Prostate gland (tissue), 2 donors: ENCODE measurements around the gene TMEM263. TPM values are rescaled to one million over a fixed set of nuclear protein-coding genes. Genes with fewer than 3 reads are reported as not detected.

ENCODE experiments used
- DNase-seq: peaks from one replicate; pipeline ENCODE4 v3.0.0-alpha.2; 2019; ENCODE audit warnings: low spot score
- H3K27ac ChIP-seq, 2 donors: fragments of 200-600 bp; sonication (generic); 2 replicates each; pipeline ENCODE4 v1.5.1; 2017 to 2019
- H3K27me3 ChIP-seq: fragments of 200-600 bp; sonication (generic); replicated peaks from 2 replicates; pipeline ENCODE4 v1.5.1; 2019; ENCODE audit not compliant: insufficient read depth
- H3K36me3 ChIP-seq, 2 donors: fragments of 200-600 bp; sonication (generic); 1 replicate in 1 of 2; 2 replicates in 1 of 2; pipeline versions ENCODE4 v1.5.1 to v1.8.1; 2017 to 2019
- H3K4me1 ChIP-seq: fragments of 200-600 bp; sonication (generic); replicated peaks from 2 replicates; pipeline ENCODE4 v1.5.1; 2019
- H3K4me3 ChIP-seq, 2 donors: fragments of 200-600 bp; sonication (generic); 2 replicates each; pipeline ENCODE4 v1.5.1; 2017 to 2019
- H3K9me3 ChIP-seq: fragments of 200-600 bp; sonication (generic); 2 replicates; pipeline ENCODE4 v1.5.1; 2017
- POLR2A ChIP-seq: fragments of 450-650 bp; IDR thresholded peaks from one replicate; pipeline ENCODE4 v1.6.1; 2016; ENCODE audit warnings: antibody characterized with exemption, mild to moderate bottlenecking
- POLR2AphosphoS5 ChIP-seq: sonication (generic); formaldehyde crosslinking; IDR thresholded peaks from one replicate; pipeline ENCODE4 v1.6.1; 2017; ENCODE audit warnings: antibody characterized with exemption
- WGBS: methylation state at CpG from one replicate; pipeline ENCODE4 v1.1.5; 2018; 5-methylcytosine and 5-hydroxymethylcytosine counted together
- intact Hi-C: fragments of 100-400 bp; cut with DNase I; formaldehyde crosslinking; loops from one replicate; pipeline ENCODE4 v1.14.2; 2022
- total RNA-seq, 2 donors: library from RNA; depleted of rRNA; stranded (reverse); fragments of >200 nt; gene quantifications; one replicate each; pipeline ENCODE4 v1.1.0, GENCODE V29; 2016
- TF ChIP-seq, protein P1 (sequence below), 4 experiments: fragments of 200-600 bp in 2 of 4; fragments of 450-650 bp in 2 of 4; sonication (generic) in 2 of 4; IDR thresholded peaks; 1 replicate in 3 of 4; 2 replicates in 1 of 4; pipeline ENCODE4 v1.5.1; 2016 to 2019; ENCODE audit warnings: antibody characterized with exemption in 4 of 4, mild to moderate bottlenecking in 2 of 4, moderate library complexity in 2 of 4

The TMEM263 gene
- total RNA-seq, 2 donors from 2014 or later = 41.7 to 44.4 TPM

DNA sequence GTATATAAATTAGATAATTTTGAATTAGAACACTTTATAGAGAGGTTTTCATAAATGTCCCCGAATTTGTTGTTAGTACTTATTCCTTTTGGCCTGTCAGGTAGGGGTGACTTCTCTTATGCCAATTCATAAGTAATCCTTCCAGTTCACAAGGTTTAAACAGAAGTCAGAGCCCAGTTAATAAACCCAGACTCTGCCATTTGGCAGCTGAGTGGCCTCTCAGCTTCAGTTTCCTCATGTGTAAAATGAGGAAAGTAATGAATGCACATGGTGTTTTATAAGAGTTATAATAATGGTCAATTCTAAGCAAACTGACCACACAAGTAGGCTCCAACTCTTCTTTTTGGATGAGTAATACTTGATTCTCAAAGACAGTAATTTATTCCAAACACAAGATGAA, 21.0 kb downstream of the TMEM263 start:
- H3K27ac ChIP-seq = no peak overlapping the region
- intact Hi-C loops = no loop called here
- no peak for DNase-seq
- no peaks in the 10 kb centered on the region for H3K4me1 ChIP-seq
- no peaks in the 10 kb centered on the region for H3K36me3 ChIP-seq
- 40% methylated on average over 1 of the region's 1 CpG for WGBS
- TF ChIP-seq, protein P1, sequence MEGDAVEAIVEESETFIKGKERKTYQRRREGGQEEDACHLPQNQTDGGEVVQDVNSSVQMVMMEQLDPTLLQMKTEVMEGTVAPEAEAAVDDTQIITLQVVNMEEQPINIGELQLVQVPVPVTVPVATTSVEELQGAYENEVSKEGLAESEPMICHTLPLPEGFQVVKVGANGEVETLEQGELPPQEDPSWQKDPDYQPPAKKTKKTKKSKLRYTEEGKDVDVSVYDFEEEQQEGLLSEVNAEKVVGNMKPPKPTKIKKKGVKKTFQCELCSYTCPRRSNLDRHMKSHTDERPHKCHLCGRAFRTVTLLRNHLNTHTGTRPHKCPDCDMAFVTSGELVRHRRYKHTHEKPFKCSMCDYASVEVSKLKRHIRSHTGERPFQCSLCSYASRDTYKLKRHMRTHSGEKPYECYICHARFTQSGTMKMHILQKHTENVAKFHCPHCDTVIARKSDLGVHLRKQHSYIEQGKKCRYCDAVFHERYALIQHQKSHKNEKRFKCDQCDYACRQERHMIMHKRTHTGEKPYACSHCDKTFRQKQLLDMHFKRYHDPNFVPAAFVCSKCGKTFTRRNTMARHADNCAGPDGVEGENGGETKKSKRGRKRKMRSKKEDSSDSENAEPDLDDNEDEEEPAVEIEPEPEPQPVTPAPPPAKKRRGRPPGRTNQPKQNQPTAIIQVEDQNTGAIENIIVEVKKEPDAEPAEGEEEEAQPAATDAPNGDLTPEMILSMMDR (IDR thresholded peaks at IDR 0.05) = no peak
- TF ChIP-seq POLR2AphosphoS5 (no peak), POLR2A (no peak)
- H3K9me3 ChIP-seq = no peaks in the 10 kb centered on the region
- H3K27me3 ChIP-seq = no peaks in the 10 kb centered on the region
- no peak overlapping the region for H3K4me3 ChIP-seq

DNA sequence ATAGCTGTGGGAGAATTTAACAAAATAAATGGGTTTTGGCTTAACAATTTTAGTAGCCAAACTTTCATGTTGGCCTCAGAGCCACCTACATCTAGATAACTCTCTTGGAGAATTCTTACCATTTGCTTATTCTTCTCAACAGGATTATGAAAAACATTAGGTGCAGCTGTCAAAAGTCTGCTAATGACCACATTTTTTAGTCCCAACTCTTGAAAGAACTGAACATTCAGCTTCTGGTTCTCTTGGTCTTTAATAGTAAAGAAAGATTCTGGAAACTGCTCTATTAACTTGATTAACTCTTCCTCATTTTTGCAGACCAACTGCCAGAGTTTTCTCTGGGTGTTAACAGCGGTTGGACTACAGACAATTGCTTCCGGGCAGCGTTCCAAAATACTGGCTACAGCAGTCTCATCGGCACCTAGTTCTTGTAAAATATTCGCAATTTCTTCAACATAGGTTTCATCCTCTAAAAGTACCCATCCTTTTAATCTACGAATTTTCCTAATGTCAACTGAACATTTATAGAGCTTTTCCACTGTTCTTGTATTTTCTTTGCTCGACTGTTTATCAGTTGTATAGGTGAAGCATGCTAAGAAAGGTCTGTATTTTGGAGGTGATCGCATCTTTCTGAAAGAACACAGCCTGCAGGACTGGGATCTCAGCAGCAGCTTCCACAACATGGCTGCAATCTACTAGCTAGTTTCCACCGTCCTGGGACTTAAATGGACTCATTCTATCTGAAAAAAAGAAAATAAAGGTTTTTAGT, 22.5 kb downstream of the TMEM263 start:
- no peaks in the 10 kb centered on the region for H3K4me1 ChIP-seq
- no peaks in the 10 kb centered on the region for H3K27me3 ChIP-seq
- intact Hi-C loops = no loop called here
- no peak overlapping the region for H3K27ac ChIP-seq
- peak; percentile 52 for DNase-seq
- no peak overlapping the region for H3K4me3 ChIP-seq
- 16% methylated on average over 9 of the region's 9 CpGs for WGBS
- H3K9me3 ChIP-seq = no peaks in the 10 kb centered on the region
- TF ChIP-seq POLR2AphosphoS5 (no peak), POLR2A (no peak)
- TF ChIP-seq, protein P1 (IDR thresholded peaks at IDR 0.05) = no peak
- no peaks in the 10 kb centered on the region for H3K36me3 ChIP-seq

GRCh38 chr12:106980944-106981343, 25.2 kb downstream of the TMEM263 start:
- Histone ChIP-seq H3K4me1 (no peaks in the 10 kb centered on the region), H3K9me3 (no peaks in the 10 kb centered on the region), H3K4me3 (no peak overlapping the region), H3K27me3 (no peaks in the 10 kb centered on the region), H3K36me3 (no peaks in the 10 kb centered on the region), H3K27ac (no peak overlapping the region)
- WGBS = 84% methylated on average over 7 of the region's 7 CpGs
- TF ChIP-seq POLR2AphosphoS5 (no peak), POLR2A (no peak)
- TF ChIP-seq, protein P1 (IDR thresholded peaks at IDR 0.05) = no peak
- no peak for DNase-seq
- intact Hi-C loops = no loop called here

GRCh38 chr12:106981788-106982187, 26.1 kb downstream of the TMEM263 start:
- WGBS = 92% methylated on average over 3 of the region's 3 CpGs
- TF ChIP-seq POLR2AphosphoS5 = no peak
- TF ChIP-seq, protein P1 (IDR thresholded peaks at IDR 0.05) = no peak
- no peak for TF ChIP-seq POLR2A
- H3K9me3 ChIP-seq = no peaks in the 10 kb centered on the region
- H3K4me3 ChIP-seq = no peak overlapping the region
- H3K27ac ChIP-seq = no peak overlapping the region
- H3K4me1 ChIP-seq = no peaks in the 10 kb centered on the region
- H3K36me3 ChIP-seq = no peaks in the 10 kb centered on the region
- no peak for DNase-seq
- no peaks in the 10 kb centered on the region for H3K27me3 ChIP-seq
- intact Hi-C loops = no loop called here

- WGBS = 78% methylated on average over 1 of the region's 1 CpG
- intact Hi-C loops = no loop called here
- TF ChIP-seq POLR2A = no peak
- no peak for TF ChIP-seq POLR2AphosphoS5
- TF ChIP-seq, protein P1 (IDR thresholded peaks at IDR 0.05) = no peak
- no peak for DNase-seq
- Histone ChIP-seq H3K27me3 (no peaks in the 10 kb centered on the region), H3K4me3 (no peak overlapping the region), H3K9me3 (no peaks in the 10 kb centered on the region), H3K27ac (no peak overlapping the region), H3K36me3 (no peaks in the 10 kb centered on the region), H3K4me1 (no peaks in the 10 kb centered on the region)
Measured at GRCh38 chr12:106982229-106982628, 26.5 kb downstream of the TMEM263 start.
